HL-60 (cell line): ENCODE data around the gene KRT86.

ENCODE experiments used
- DNase-seq, 2 experiments: peaks; one replicate each; pipeline ENCODE4 v3.0.0-alpha.2; 2010 to 2020; ENCODE audit warnings: low read depth in 1 of 2, low spot score in 1 of 2
- H3K27ac ChIP-seq: fragments of 250-450 bp; sonication (Bioruptor Pico); replicated peaks from 2 replicates; pipeline ENCODE4 v1.5.1; 2020; ENCODE audit warnings: mild to moderate bottlenecking, moderate library complexity
- H3K27me3 ChIP-seq: fragments of 250-450 bp; sonication (Bioruptor Pico); 2 replicates; pipeline ENCODE4 v1.5.1; 2021; ENCODE audit warnings: mild to moderate bottlenecking, moderate library complexity; ENCODE audit not compliant: insufficient read depth, poor library complexity, severe bottlenecking
- H3K4me3 ChIP-seq: replicated peaks from 2 replicates; pipeline ENCODE4 v1.5.1; 2011; ENCODE audit warnings: mild to moderate bottlenecking, control low read depth, low read length; ENCODE audit not compliant: insufficient read depth
- CTCF ChIP-seq: IDR thresholded peaks from one replicate; pipeline ENCODE4 v1.5.1; 2011; ENCODE audit warnings: low read length, control low read depth, inconsistent platforms; ENCODE audit not compliant: insufficient read depth
- GABPA ChIP-seq: IDR thresholded peaks from 2 replicates; pipeline ENCODE4 v1.6.1; 2012; ENCODE audit warnings: low read depth
- POLR2AphosphoS5 ChIP-seq: IDR thresholded peaks from 2 replicates; pipeline ENCODE4 v1.6.1; 2012; ENCODE audit warnings: low read depth
- REST ChIP-seq: IDR thresholded peaks from 2 replicates; pipeline ENCODE4 v1.6.1; 2012; ENCODE audit warnings: low read depth; ENCODE audit not compliant: insufficient replicate concordance
- SPI1 ChIP-seq: IDR thresholded peaks from 2 replicates; pipeline ENCODE4 v1.6.1; 2012; ENCODE audit warnings: low read depth, mild to moderate bottlenecking, borderline replicate concordance

KRT86 gene

GRCh38 chr12:52260361-52261207 is 13.9 kb upstream of the KRT86 start:
- peaks cover 28% of the 10 kb centered on the region for H3K27me3 ChIP-seq

GRCh38 chr12:52261208-52261484 is 13.3 kb upstream of the KRT86 start:
- H3K27ac ChIP-seq, result no peak overlapping the region
- H3K27me3 ChIP-seq, result peaks cover 26% of the 10 kb centered on the region
- no peak for DNase-seq
- TF ChIP-seq SPI1, result no peak
- no peak for TF ChIP-seq POLR2AphosphoS5
- no peak for TF ChIP-seq CTCF
- TF ChIP-seq GABPA, result no peak
- TF ChIP-seq REST, result no peak
- no peak overlapping the region for H3K4me3 ChIP-seq

More at GRCh38 chr12:52260361-52261207, 13.9 kb upstream of the KRT86 start:
- TF ChIP-seq POLR2AphosphoS5 (no peak), GABPA (peak; percentile 11; the same call in 1 of the 2 replicates)
- no peak overlapping the region for H3K4me3 ChIP-seq
- DNase-seq, result peak in 1 of 2 experiments; percentile 33
- H3K27ac ChIP-seq, result no peak overlapping the region

GRCh38 chr12:52262286-52262685 is 12.2 kb upstream of the KRT86 start:
- peaks cover 15% of the 10 kb centered on the region for H3K27me3 ChIP-seq
- TF ChIP-seq REST (no peak), GABPA (no peak), POLR2AphosphoS5 (no peak), SPI1 (no peak), CTCF (no peak)
- H3K27ac ChIP-seq, result no peak overlapping the region
- no peak overlapping the region for H3K4me3 ChIP-seq
- DNase-seq, result no peak

GRCh38 chr12:52263761-52264434 is 10.5 kb upstream of the KRT86 start:
- Histone ChIP-seq H3K27me3 (peaks cover 7% of the 10 kb centered on the region), H3K27ac (no peak overlapping the region), H3K4me3 (no peak overlapping the region)
- no peak for DNase-seq
- TF ChIP-seq GABPA, result no peak
- TF ChIP-seq POLR2AphosphoS5, result no peak
- TF ChIP-seq REST, result no peak
- no peak for TF ChIP-seq CTCF
- TF ChIP-seq SPI1, result no peak
